Measurements from ENCODE around the gene NHP2.

GRCh38 chr5:178147406-178147805 lies 6.3 kb downstream of the NHP2 start:
- no peak for TF ChIP-seq CTCF (IDR thresholded peaks at IDR 0.05)
- TF ChIP-seq POLR2A (IDR thresholded peaks at IDR 0.05) = no peak
